Tibial nerve (tissue), 4 donors: ENCODE data around the gene VPS13D.
A peak's percentile ranks its signal among the peaks of the same experiment; 100 is the strongest.

ENCODE experiments used
- CTCF ChIP-seq, 5 experiments: fragments of 200-600 bp in 3 of 5; fragments of 450-650 bp in 2 of 5; sonication (generic) in 3 of 5; IDR thresholded peaks; one replicate each; pipeline ENCODE4 v1.5.1; 2016 to 2019; ENCODE audit warnings: antibody characterized with exemption in 5 of 5, mild to moderate bottlenecking in 3 of 5, moderate library complexity in 2 of 5
- EP300 ChIP-seq, 2 donors: sonication (generic); formaldehyde crosslinking; IDR thresholded peaks; one replicate each; pipeline ENCODE4 v1.6.1; 2017; ENCODE audit warnings: antibody characterized with exemption in 2 of 2, mild to moderate bottlenecking in 1 of 2
- POLR2A ChIP-seq, 2 donors: fragments of 450-650 bp; IDR thresholded peaks; one replicate each; pipeline ENCODE4 v1.6.1; 2017; ENCODE audit warnings: antibody characterized with exemption in 2 of 2, mild to moderate bottlenecking in 2 of 2, moderate library complexity in 2 of 2

- no peak for TF ChIP-seq POLR2A (IDR thresholded peaks at IDR 0.05)
- no peak for TF ChIP-seq CTCF (IDR thresholded peaks at IDR 0.05)
- TF ChIP-seq EP300 (IDR thresholded peaks at IDR 0.05): peak in 1 of 2 donors; percentile 72
Observed at GRCh38 chr1:12316331-12316730, 86.5 kb downstream of the VPS13D start.
